AG04449 (cell line): Measurements from ENCODE around the gene IL17RD.

Experiments used
- CTCF ChIA-PET: fragments of 350-600 bp; formaldehyde crosslinking; extraction: SDS; loops from one replicate; lab custom pipeline; 2021; ENCODE audit warnings: antibody characterized with exemption; lab: Yijun Ruan, JAX
- POLR2A ChIA-PET: fragments of 400-600, 350-600 bp; formaldehyde crosslinking; extraction: SDS; loops from one replicate; lab custom pipeline; 2020; ENCODE audit warnings: antibody characterized with exemption, inconsistent platforms; lab: Yijun Ruan, JAX
- DNase-seq: peaks from one replicate; pipeline ENCODE4 v3.0.0-alpha.2; 2010; ENCODE audit warnings: low read depth, low spot score
- H3K4me3 ChIP-seq: 2 replicates; pipeline ENCODE4 v1.5.1; 2011; ENCODE audit warnings: low read depth, mild to moderate bottlenecking, control low read depth, low read length
- CTCF ChIP-seq: IDR thresholded peaks from one replicate; pipeline ENCODE4 v1.5.1; 2011; ENCODE audit warnings: mild to moderate bottlenecking, moderate library complexity, low read length, control low read depth, inconsistent platforms; ENCODE audit not compliant: insufficient read depth; ENCODE audit errors: missing control alignments

The IL17RD gene

GRCh38 chr3:57077630-57078343 is 87.4 kb downstream of the IL17RD start:
- DNase-seq = no peak
- H3K4me3 ChIP-seq = peak overlapping the region; percentile 63; the same call in 1 of the 2 replicates
- POLR2A ChIA-PET = no interaction called here
- TF ChIP-seq CTCF = no peak
- CTCF ChIA-PET = interaction anchor here (0.7 to 1.8 kb wide), 4 partner anchors 10 to 82 kb away, joined by 3 to 8 read pairs (median 4); no protein-coding TSS in a partner anchor

GRCh38 chr3:57076422-57076951 is 88.7 kb downstream of the IL17RD start:
- POLR2A ChIA-PET = no interaction called here
- DNase-seq = no peak

GRCh38 chr3:57074135-57074534 is 91.0 kb downstream of the IL17RD start:
- ChIA-PET POLR2A (no interaction called here), CTCF (no interaction called here)
- no peak overlapping the region for H3K4me3 ChIP-seq
- TF ChIP-seq CTCF = no peak
- no peak for DNase-seq

More at GRCh38 chr3:57076422-57076951, 88.7 kb downstream of the IL17RD start:
- no peak overlapping the region for H3K4me3 ChIP-seq
- CTCF ChIA-PET = no interaction called here
- TF ChIP-seq CTCF = no peak

DNA sequence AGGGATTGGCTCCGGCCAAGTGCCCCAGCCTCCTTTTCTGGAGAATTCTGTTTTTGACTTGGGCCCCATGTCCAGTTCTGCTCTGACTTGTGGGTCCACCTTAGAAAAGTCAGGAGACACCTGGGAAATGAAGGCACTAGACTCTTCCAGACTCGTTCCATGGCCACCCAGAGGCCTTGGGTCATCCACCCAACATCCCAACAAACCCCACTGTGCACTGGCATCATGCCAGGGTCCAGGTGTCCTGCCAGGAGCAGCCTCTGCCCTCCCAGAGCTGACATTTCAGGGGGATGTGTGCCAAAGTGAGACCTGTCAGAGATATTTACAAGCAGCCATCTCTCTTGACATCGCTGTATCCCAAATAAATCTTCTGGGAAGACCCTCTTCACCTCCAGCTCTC is 91.5 kb downstream of the IL17RD start:
- POLR2A ChIA-PET = no interaction called here
- DNase-seq = no peak
- CTCF ChIA-PET = no interaction called here
- H3K4me3 ChIP-seq = no peak overlapping the region
- no peak for TF ChIP-seq CTCF

GRCh38 chr3:57069503-57069902 is 95.7 kb downstream of the IL17RD start:
- TF ChIP-seq CTCF = no peak
- ChIA-PET CTCF (interaction anchor here (1.5 kb wide), 1 partner anchor 74 kb away, joined by 5 read pairs; no protein-coding TSS in a partner anchor), POLR2A (no interaction called here)

GRCh38 chr3:57068437-57069089 is 96.6 kb downstream of the IL17RD start:
- TF ChIP-seq CTCF = no peak
- POLR2A ChIA-PET = no interaction called here
- CTCF ChIA-PET = interaction anchor here (1.5 kb wide), 2 partner anchors 9 to 73 kb away, joined by 4 to 5 read pairs; no protein-coding TSS in a partner anchor
- H3K4me3 ChIP-seq = no peak overlapping the region
- no peak for DNase-seq

More at GRCh38 chr3:57069503-57069902, 95.7 kb downstream of the IL17RD start:
- DNase-seq = no peak
- no peak overlapping the region for H3K4me3 ChIP-seq
